HepG2 (cell line): ENCODE measurements around the gene TADA2A.

Experiments
- CEBPB ChIP-seq: IDR thresholded peaks from 2 replicates; pipeline ENCODE4 v1.6.1; 2011; ENCODE audit warnings: low read depth, low read length, improper control_type of control experiment, borderline replicate concordance
- HDAC1 ChIP-seq: sonication (generic); formaldehyde crosslinking; IDR thresholded peaks from 2 replicates; pipeline ENCODE4 v1.5.1; 2020; ENCODE audit warnings: mild to moderate bottlenecking, missing genetic modification reagents
- HOXA3 ChIP-seq: sonication (generic); formaldehyde crosslinking; IDR thresholded peaks from 2 replicates; pipeline ENCODE4 v1.5.0; 2020; ENCODE audit warnings: missing genetic modification reagents
- RBFOX2 ChIP-seq: fragments of 200-400 bp; formaldehyde crosslinking; IDR thresholded peaks from 2 replicates; pipeline ENCODE4 v1.6.1; 2017; ENCODE audit warnings: low read depth, mild to moderate bottlenecking, low read length
- SALL1 ChIP-seq: sonication (generic); formaldehyde crosslinking; IDR thresholded peaks from 2 replicates; pipeline ENCODE4 v1.8.0; 2022; ENCODE audit warnings: mild to moderate bottlenecking, missing genetic modification reagents
- SUZ12 ChIP-seq: fragments of 150-350 bp; IDR thresholded peaks from 2 replicates; pipeline ENCODE4 v1.6.1; 2014; ENCODE audit warnings: low read depth, low read length
- ZNF703 ChIP-seq: sonication (generic); formaldehyde crosslinking; IDR thresholded peaks from 2 replicates; pipeline ENCODE4 v1.5.1; 2020; ENCODE audit warnings: missing genetic modification reagents, mild to moderate bottlenecking, moderate library complexity, borderline replicate concordance
- TF ChIP-seq, protein P1 (sequence below): sonication (generic); formaldehyde crosslinking; IDR thresholded peaks from 2 replicates; pipeline ENCODE4 v1.4.0; 2020; ENCODE audit warnings: missing genetic modification reagents
- TF ChIP-seq, protein P2 (sequence below): sonication (generic); formaldehyde crosslinking; IDR thresholded peaks from 2 replicates; pipeline ENCODE4 v1.9.0; 2021; ENCODE audit warnings: missing genetic modification reagents, mild to moderate bottlenecking, borderline replicate concordance
- TF ChIP-seq, protein P3 (sequence below): sonication (generic); formaldehyde crosslinking; IDR thresholded peaks from 2 replicates; pipeline ENCODE4 v1.4.0; 2020; ENCODE audit warnings: missing genetic modification reagents

- no peak for TF ChIP-seq SUZ12
- TF ChIP-seq HOXA3 (CRISPR knock-in tag): no peak
- TF ChIP-seq, protein P1, sequence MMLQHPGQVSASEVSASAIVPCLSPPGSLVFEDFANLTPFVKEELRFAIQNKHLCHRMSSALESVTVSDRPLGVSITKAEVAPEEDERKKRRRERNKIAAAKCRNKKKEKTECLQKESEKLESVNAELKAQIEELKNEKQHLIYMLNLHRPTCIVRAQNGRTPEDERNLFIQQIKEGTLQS (CRISPR knock-in tag): no peak
- no peak for TF ChIP-seq CEBPB
- TF ChIP-seq ZNF703 (CRISPR knock-in tag): no peak
- TF ChIP-seq, protein P2, sequence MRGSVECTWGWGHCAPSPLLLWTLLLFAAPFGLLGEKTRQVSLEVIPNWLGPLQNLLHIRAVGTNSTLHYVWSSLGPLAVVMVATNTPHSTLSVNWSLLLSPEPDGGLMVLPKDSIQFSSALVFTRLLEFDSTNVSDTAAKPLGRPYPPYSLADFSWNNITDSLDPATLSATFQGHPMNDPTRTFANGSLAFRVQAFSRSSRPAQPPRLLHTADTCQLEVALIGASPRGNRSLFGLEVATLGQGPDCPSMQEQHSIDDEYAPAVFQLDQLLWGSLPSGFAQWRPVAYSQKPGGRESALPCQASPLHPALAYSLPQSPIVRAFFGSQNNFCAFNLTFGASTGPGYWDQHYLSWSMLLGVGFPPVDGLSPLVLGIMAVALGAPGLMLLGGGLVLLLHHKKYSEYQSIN (CRISPR knock-in tag): no peak
- TF ChIP-seq, protein P3, sequence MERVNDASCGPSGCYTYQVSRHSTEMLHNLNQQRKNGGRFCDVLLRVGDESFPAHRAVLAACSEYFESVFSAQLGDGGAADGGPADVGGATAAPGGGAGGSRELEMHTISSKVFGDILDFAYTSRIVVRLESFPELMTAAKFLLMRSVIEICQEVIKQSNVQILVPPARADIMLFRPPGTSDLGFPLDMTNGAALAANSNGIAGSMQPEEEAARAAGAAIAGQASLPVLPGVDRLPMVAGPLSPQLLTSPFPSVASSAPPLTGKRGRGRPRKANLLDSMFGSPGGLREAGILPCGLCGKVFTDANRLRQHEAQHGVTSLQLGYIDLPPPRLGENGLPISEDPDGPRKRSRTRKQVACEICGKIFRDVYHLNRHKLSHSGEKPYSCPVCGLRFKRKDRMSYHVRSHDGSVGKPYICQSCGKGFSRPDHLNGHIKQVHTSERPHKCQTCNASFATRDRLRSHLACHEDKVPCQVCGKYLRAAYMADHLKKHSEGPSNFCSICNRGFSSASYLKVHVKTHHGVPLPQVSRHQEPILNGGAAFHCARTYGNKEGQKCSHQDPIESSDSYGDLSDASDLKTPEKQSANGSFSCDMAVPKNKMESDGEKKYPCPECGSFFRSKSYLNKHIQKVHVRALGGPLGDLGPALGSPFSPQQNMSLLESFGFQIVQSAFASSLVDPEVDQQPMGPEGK (CRISPR knock-in tag): no peak
- TF ChIP-seq RBFOX2: no peak
- no peak for TF ChIP-seq SALL1 (CRISPR knock-in tag)
- no peak for TF ChIP-seq HDAC1
Observed at GRCh38 chr17:37361543-37361942, 45.1 kb upstream of the TADA2A start.
